ENCODE results near the gene TTC17.
"Not testable (repeated sequence)": the region's sequence is repeated elsewhere in the genome, so short reads cannot be mapped to it uniquely, and the experiment has no call there.

TTC17 gene, protein sequence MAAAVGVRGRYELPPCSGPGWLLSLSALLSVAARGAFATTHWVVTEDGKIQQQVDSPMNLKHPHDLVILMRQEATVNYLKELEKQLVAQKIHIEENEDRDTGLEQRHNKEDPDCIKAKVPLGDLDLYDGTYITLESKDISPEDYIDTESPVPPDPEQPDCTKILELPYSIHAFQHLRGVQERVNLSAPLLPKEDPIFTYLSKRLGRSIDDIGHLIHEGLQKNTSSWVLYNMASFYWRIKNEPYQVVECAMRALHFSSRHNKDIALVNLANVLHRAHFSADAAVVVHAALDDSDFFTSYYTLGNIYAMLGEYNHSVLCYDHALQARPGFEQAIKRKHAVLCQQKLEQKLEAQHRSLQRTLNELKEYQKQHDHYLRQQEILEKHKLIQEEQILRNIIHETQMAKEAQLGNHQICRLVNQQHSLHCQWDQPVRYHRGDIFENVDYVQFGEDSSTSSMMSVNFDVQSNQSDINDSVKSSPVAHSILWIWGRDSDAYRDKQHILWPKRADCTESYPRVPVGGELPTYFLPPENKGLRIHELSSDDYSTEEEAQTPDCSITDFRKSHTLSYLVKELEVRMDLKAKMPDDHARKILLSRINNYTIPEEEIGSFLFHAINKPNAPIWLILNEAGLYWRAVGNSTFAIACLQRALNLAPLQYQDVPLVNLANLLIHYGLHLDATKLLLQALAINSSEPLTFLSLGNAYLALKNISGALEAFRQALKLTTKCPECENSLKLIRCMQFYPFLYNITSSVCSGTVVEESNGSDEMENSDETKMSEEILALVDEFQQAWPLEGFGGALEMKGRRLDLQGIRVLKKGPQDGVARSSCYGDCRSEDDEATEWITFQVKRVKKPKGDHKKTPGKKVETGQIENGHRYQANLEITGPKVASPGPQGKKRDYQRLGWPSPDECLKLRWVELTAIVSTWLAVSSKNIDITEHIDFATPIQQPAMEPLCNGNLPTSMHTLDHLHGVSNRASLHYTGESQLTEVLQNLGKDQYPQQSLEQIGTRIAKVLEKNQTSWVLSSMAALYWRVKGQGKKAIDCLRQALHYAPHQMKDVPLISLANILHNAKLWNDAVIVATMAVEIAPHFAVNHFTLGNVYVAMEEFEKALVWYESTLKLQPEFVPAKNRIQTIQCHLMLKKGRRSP

DNA sequence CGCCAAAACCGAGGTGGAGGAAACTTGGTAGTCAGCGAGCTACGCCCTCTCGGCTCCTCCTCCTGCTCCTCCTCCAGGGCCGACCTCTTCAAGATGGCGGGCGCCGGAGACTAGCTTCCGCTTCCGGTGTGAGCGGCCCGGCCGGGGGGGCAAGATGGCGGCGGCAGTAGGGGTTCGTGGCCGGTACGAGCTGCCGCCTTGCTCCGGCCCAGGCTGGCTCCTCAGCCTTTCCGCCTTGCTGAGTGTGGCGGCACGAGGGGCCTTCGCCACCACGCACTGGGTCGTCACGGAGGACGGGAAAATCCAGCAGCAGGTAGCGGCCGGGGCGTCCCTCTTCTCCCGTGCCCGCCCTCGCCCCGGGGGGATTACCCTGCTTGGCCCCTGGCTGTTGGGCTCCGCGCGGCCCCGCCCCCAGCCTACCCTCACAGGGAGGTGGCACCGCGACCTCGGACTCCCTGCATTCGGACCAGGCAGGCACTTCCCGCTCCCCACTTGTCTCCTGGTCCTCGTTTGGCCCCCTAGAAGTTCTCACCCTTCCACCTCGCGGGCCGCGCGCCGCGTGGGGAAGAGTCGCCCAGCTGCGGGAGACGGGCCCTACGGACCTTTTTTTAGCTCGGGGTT, at the start of gene TTC17:
Gene TTC17, plus strand, starts transcription at position 120 of the 621 bp plus-strand sequence. Its CDS starts 35 bp downstream, at position 155.
- DNase-seq, result peak; percentile 89

DNA sequence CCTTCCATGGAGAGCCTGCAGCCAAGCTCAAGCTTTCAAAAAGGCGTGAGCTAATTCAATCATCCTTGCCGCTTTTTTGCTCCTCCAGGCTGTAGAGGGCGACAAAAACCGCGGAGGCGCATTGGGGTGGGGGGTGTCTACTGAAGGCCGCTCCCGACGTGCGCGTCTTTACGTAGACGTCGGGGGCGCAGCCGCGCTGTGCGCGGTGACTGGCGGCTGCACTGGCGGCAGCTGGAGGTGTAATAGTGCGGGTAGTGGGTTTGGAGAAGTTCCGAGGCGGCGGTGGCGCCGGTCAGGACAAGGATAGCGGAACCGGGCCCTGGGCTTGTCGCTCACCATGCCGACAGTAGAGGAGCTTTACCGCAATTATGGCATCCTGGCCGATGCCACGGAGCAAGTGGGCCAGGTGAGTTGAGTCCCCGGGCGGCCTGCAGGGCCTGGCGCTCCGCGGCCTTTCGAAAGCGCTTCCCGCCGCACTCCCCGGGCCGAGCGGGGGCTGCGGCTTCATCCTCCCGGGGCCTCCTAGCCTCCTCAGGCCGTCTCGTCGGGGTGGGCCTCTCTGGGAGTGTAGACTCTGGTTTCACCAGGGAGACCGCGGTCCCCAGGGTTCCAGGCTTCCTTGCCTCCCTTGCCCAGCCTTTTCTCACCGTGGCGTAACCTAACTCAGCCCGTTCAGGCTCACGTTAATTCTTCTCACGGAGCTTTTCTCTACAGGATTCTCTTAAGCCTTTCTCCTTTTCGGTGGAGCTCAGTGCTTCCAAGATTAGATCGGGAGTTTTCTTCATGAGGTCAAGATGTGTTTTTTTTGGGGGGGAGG, 46.7 kb upstream of the TTC17 start, which contains the start of gene API5:
Gene API5, plus strand, starts transcription at position 206 of the 817 bp plus-strand sequence. Its CDS starts 132 bp downstream, at position 338.
- peak; percentile 89 for DNase-seq

DNA sequence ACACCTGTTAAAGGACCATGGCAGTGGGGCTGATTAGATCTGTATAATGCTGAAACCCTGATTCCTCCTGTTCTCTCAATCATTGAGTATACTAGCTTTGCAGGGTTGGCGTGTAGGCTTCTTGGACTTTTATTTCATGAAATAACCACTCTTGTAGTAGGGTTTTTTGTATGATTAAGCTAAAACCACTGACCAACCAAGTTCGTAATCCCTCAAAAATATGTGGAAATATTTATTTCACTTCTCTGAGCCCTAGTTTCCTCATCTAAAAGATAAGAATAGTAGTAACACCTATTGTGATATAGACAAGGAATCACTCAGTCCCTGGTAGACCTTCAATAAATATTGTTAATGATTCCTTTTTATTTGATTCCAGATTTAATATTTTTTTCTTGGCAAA, 42.8 kb upstream of the TTC17 start:
- DNase-seq, result no peak

DNA sequence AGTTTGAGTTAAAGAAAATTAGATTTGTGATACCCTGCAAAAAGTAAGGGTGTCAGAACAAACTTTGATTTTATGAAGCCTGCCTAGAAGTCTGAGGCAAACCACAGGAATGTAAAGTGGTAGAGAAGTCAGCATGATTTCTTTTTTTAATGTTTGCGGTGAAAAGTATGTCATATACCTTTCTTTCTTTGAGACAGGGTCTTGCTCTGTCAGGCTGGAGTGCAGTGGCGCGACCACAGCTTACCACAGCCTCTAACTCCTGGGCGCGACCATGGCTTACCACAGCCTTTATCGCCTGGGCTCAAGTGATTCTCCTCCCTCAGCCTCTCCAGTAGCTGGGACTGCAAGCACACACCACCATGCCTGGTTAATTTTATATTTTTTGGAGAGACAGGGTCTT, 42.3 kb upstream of the TTC17 start:
- no peak for DNase-seq

DNA sequence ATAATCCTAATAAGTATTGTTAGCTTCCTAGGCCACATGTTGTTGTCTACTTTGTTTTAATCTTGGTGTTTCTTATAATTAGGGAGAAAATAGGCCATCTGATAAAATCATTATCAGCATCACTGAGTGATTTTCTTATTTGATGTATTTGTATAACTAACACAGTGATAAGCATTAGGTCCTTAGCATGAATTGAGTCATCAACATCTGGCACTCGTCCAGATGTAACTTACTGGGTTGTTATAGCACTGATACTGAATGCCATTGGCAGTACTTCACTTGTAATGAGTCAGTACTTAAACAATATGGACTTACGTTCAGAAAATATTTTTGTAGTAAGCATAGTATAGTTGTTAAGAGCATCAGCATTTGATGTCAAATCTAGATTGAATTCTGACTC, 30.7 kb upstream of the TTC17 start:
- no peak for DNase-seq

DNA sequence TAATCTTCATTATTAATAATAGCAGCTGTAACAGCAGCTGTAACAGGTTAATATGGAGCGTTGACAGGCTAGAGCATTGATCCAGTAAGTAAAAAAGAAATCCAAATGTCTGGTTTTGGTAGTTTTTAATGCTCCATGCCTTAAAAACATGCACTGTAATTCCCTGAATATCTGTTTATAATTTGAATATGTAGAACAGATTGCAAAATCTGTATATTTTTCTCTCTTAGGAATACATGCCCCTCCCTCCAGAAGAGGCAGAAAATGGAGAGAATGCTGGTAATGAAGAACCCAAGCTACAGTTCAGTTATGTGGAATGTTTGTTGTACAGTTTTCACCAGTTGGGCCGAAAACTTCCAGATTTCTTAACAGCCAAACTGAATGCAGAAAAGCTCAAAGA, 30.2 kb upstream of the TTC17 start:
- DNase-seq, result no peak

DNA sequence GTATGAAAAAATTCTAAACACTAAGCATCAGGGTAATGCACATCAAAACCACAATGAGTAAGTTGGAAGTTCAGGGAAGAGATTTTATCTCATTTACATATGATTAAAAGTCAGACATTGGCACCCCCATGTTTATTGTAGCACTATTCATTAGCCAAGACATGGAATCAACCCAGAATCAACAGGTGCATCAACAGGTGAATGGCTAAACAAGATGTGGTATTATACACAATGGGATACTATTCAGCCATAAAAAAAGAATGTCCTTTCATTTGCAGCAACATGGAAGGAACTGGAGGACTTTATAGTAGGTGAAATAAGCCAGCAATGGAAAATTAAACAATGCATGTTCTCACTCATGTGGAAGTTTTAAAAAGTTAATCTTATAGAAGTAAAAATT, 17.6 kb upstream of the TTC17 start:
- DNase-seq, result no peak

DNA sequence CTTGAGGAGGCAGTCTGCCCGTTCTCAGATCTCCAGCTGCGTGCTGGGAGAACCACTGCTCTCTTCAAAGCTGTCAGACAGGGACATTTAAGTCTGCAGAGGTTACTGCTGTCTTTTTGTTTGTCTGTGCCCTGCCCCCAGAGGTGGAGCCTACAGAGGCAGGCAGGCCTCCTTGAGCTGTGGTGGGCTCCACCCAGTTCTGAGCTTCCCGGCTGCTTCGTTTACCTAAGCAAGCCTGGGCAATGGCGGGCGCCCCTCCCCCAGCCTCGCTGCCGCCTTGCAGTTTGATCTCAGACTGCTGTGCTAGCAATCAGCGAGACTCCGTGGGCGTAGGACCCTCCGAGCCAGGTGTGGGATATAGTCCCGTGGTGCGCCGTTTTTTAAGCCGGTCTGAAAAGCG, 7.3 kb upstream of the TTC17 start:
- DNase-seq, result not testable (repeated sequence)

DNA sequence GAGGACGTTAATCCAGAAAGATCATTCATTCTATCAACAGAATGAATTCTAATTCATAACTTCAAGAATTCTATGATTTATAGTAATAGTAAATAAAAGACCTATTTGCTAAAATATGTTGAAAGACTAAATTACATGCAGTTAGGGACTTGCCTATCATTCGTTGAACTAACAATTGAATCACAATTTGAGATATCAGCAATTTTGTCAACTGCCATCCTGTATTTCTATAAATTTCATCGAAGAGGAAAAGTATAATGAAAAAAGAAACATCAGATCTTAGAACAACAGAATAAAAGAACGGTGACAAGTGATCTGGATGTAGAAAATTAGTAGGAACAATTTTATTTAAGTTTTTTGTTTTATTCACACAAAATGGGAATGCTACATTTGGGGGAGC, 4.4 kb upstream of the TTC17 start:
- DNase-seq, result no peak

DNA sequence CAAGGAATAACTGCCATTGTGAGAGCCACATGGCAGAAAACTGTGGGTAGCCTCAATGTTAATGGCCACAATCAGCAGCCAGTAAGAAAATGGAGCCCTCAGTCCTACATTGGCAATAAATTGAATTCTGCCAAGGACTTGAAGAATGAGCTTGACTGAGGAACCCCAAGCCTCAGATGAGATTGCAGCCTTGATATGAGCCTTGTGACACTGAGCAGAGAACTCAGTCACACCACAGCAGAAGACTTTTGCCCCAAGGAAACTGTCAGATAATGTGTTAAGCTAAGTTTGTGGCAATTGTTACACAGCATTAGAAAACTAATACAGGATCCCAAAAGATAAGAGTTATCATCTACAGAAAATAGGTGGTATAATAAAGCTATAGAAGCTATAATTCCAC, 2.4 kb upstream of the TTC17 start:
- DNase-seq, result no peak

DNA sequence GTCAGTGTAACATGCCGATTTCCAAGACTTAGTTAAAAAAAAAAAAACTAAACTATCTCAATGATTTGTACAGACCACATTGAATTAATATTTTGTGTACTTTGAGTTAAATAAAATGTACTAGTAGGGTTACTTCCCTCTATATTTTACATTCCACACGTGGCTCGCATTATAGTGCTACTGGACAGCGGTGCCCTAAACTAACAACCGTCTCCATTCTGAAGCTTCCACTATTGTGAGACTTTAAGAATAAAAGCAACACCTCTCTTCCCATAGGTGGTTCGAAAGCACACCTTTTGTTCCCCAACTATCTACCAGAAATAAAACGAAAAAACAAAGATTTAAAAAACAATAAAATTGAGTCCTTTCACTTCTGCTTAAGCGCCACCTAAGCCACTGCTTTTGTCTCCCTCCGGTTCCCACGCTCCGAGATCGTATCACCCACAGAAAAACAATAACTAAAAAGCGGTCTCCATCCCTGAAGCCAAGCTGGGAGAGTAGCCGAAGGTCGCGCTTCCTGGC, 380 bp upstream of the TTC17 start:
- no peak for DNase-seq

DNA sequence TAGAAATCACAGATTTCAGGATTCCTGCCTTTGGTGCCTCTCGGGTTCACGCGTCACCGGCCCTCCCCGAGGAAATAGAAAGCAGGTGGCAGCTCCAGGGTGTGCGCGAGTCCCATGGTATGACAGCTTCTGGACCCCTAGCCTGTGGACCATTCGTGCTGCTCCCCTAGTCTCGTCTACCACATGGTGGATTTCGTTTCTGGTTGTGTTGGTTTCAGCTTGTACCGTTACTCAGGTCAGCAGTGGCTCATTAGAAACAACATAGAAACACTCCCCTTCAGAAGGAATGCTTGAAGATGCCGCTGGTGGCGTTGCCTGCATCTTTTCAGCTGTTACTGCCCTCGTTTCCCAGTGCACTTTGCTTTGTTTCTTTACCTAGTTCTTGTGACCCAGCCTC, 700 bp downstream of the TTC17 start:
- no peak for DNase-seq

DNA sequence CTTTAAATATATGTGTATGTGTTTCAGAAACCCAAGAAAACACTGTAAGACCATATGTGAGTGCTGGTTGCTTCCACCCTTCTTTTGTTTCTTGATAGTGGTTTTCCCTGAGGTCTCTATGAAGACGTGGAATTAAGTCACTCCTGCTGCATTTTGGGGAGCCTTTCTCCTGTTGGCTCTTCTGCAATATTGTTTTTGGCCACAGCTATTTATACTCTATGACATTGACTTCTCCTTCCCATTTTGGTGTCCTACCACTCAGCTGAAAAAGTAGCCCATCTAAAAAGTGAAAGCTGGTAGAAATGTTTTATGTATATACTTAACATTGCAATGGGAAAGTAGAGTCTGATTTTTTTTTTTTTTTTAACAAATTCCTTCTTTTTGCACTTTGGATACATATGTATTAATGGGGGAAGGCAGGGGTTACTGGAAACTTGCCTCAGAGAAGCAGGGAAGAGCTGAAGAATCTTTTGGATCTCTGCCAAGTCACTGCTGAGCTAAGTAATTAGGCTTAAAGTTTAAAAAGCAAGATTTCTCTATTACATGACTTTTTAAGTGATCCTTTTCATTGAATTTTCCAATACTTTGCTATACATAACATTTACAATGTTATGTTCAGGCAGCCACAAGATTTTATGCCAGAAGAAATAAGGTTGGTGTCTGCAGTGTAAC, 1.8 kb downstream of the TTC17 start:
- DNase-seq, result no peak

DNA sequence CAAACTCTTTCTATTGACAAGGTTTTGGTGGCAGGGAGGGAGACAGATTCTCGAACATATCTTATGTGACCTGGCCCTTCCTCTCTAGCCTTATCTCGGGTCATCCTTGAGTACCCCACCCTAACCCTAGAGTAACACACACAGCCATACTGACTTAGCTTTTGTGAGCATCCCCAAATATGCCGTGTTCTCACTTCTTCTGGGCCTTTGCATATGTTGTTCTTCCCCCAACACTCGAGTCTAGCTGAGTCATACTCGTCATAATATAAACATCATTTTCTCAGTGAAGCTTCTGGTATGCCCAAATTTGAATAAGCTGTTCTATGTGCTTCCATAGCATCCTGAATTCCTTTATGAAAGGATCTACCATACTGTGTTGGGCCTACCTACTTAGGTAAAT, 8.0 kb downstream of the TTC17 start:
- no peak for DNase-seq

DNA sequence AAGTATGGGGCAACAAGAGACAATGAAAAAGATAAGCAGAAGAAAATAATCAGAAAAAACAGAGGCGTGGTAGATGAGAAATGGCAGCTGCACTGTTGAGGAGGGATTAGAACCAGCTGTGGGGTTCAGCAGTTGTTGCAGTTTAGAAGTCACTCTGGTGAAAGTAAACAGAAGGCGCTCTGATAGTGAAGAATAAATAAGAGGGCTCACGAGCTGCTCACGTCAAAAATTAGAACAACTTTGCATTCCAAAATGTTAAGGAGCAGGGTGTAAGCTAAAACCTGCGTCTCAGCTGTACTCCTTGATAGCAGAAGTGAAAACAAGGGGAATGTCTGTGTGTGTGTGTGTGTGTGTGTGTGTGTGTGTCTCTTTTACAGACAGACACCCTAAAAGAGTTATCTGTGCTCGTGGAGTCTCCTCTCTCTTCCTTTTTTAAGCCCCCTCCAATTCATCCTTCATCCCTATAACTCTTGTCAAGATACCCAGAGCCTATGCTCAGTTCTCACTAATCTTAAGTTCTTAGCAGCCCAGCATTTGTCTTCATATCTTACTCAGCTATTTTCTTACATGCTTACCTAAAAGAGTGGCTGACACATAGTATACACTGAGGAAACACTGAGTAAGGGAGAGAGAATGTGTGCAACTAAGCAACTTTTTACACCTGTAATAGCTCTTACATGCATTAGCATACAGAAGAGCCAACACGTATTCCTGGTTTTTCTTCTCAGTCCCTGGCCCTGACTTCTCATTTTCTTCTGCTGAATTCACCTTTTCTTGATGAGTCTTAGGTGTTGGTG, 8.9 kb downstream of the TTC17 start:
- no peak for DNase-seq

DNA sequence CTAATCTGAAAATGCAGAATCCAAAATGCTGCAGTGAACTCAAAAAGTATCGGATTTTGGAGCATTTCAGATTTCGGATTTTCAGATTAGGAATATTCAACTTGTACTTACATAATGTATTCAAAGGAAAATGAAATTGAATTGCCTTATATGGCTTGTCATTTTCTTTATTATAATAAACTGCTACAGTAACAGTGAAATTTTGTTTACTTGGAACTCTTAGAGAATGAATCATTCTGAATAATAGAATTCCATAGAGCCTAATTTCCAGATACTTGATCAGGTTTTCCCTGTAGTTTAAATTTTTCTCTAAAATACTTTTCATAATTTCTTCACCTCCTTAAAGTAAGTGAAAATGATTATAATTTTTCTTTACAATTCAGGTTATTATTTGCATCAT, 17.3 kb downstream of the TTC17 start:
- no peak for DNase-seq

DNA sequence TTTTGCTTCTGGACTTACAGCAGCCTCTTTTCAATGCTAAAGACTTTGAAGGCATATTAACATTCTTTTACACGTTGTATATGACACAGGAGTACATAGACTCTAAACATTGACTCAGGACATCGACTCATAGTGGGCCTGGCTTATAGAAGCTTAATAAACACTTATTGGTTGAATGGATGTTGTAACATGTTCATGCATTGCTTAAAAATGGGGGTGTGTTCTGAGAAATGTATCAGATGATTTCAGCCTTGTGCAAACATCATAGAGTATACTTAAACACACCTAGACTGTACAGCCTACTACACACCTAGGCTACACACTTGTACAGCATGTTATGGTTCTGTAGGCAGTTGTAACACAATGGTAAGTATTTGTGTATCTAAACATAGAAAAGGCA, 17.9 kb downstream of the TTC17 start:
- DNase-seq, result no peak

DNA sequence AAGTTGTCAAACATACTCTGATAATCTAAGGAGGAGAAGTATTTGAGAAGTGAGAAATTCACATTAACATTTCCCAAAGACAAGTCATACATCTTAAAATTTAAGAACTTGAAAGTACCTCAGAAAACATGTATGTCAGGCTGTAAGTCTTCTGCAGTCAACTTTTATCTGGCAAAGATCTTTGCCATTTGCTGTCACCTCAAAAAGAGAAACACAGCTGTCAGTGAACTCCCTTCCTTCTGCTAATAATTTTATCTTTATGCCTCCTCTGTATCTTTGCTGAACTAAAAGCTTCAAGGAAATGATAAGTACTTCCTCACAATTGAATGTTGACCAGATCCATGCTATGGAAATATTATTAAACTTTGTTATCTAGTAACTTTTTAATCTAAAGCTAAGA, 18.7 kb downstream of the TTC17 start:
- no peak for DNase-seq

DNA sequence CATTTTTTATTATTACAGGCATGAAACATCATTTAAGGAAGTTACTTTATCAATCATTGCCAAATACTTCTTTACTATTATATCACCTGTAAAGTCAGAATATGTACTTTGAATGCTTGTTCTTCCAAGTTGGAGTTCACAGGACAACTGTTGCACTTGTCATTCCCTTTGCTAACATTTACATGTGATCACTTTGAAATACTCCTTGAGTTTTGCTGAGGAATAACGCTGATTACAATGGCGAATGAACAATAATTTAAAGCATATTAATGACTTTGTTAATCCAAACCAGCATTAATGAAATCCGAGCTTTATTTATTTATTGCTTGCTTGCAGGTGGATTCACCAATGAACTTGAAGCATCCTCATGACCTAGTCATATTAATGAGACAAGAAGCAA, 20.2 kb downstream of the TTC17 start:
- no peak for DNase-seq

DNA sequence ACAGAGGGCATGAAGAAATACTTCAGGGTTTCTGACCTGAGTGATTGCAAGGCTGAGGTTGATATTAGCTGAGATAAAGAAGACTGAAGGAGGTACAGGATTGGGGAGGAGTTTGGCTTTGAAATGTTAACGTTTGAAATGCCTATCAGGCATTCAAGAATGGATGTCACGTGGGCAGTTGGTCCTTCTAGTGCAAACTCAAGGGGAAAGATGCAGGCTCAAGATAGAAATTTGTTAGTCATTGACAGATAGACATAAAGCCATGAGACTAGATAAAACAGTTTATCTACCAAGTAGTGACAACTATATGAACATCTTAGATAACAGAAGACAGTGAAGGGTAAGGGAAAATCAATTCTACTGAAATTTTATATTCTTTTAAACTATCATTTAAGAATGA, 23.1 kb downstream of the TTC17 start:
- DNase-seq, result no peak

Measured in activated effector memory CD4-positive, alpha-beta T cell treated with Interleukin-2 at 50 U/mL for 16 hours (primary cell).